Activated CD4-positive, alpha-beta T cell treated with anti-CD3 and anti-CD28 coated beads, Interleukin-2, amount 10 ng/mL, durations not matched to agents 24 days and 14 days (primary cell): ENCODE measurements around the gene RPS8. TPM values are rescaled to one million over a fixed set of nuclear protein-coding genes. Genes with fewer than 3 reads are reported as not detected.
"Not testable (repeated sequence)": the region's sequence is repeated elsewhere in the genome, so short reads cannot be mapped to it uniquely, and the experiment has no call there.

Source experiments
- DNase-seq: peaks from one replicate; pipeline ENCODE4 v3.0.0; 2022
- H3K27ac Mint-ChIP-seq: one replicate; pipeline ENCODE4 v1.8.0; 2022; ENCODE audit warnings: mild to moderate bottlenecking, mixed read lengths
- H3K27me3 Mint-ChIP-seq: one replicate; pipeline ENCODE4 v1.8.0; 2022; ENCODE audit warnings: mixed read lengths
- H3K36me3 Mint-ChIP-seq: one replicate; pipeline ENCODE4 v1.8.0; 2022; ENCODE audit warnings: low read depth, mild to moderate bottlenecking, mixed read lengths
- H3K4me1 Mint-ChIP-seq: one replicate; pipeline ENCODE4 v1.8.0; 2021; ENCODE audit warnings: mixed read lengths
- H3K4me3 Mint-ChIP-seq: one replicate; pipeline ENCODE4 v1.8.0; 2022; ENCODE audit warnings: mild to moderate bottlenecking, moderate library complexity, mixed read lengths
- H3K9me3 Mint-ChIP-seq: one replicate; pipeline ENCODE4 v1.8.0; 2021; ENCODE audit warnings: mixed read lengths
- intact Hi-C: fragments of 100-400 bp; cut with micrococcal nuclease; formaldehyde crosslinking; loops from one replicate; pipeline ENCODE4 v1.15.1; 2023
- total RNA-seq: library from RNA; stranded (reverse); gene quantifications from 2 replicates; pipeline ENCODE4 v1.2.3, GENCODE V29; 2022

The RPS8 gene
- total RNA-seq, 1 donor from 2014 or later, result 2,377 TPM

GRCh38 chr1:44786138-44786840, 10.9 kb downstream of the RPS8 start:
- no peaks in the 10 kb centered on the region for H3K27me3 Mint-ChIP-seq
- peak overlapping the region; percentile 85 for H3K27ac Mint-ChIP-seq
- peak overlapping the region; percentile 83 for H3K4me3 Mint-ChIP-seq
- H3K4me1 Mint-ChIP-seq, result peaks cover 28% of the 10 kb centered on the region
- intact Hi-C loops, result loop anchor here (1.0 to 5.0 kb wide), 3 partner anchors 11 to 226 kb away; partner anchors contain the start of genes HECTD3, RPS8 and UROD
- no peaks in the 10 kb centered on the region for H3K9me3 Mint-ChIP-seq
- peak; percentile 93 for DNase-seq
- H3K36me3 Mint-ChIP-seq, result peaks cover 20% of the 10 kb centered on the region

- no peaks in the 10 kb centered on the region for H3K9me3 Mint-ChIP-seq
- intact Hi-C loops, result loop anchor here (1.0 to 5.0 kb wide), 3 partner anchors 12 to 225 kb away; partner anchors contain the start of genes HECTD3, RPS8 and UROD
- peak overlapping the region; percentile 83 for H3K4me3 Mint-ChIP-seq
- peak overlapping the region; percentile 85 for H3K27ac Mint-ChIP-seq
- peaks cover 28% of the 10 kb centered on the region for H3K4me1 Mint-ChIP-seq
- H3K36me3 Mint-ChIP-seq, result peaks cover 13% of the 10 kb centered on the region
- H3K27me3 Mint-ChIP-seq, result no peaks in the 10 kb centered on the region
- no peak for DNase-seq
These were observed 11.6 kb downstream of the RPS8 start for GRCh38 chr1:44786841-44787426.

DNA sequence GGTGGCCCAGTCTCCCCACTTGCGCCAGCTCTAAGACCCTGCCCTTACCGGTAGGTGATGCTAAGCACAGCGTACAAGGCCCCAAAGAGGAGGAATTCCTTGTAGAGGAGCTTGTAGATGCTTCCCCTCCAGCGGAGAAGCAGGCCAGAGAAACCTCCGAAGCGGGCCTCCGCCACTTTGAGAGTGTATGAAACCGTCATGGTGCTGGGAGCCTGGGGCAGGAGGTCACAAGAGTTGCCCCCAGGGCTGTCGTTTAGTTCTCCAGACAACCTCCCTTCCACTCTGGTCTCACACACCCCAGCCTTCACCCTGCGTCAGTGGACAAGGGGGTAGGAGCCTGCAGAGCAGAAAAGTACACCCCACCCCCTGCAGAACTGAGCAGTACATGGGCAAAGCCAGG, 12.2 kb downstream of the RPS8 start:
- no peak for DNase-seq
- intact Hi-C loops, result loop anchor here (5.0 kb wide), 1 partner anchor 225 kb away; the partner anchor contains the start of genes HECTD3 and UROD
- peaks cover 9% of the 10 kb centered on the region for H3K36me3 Mint-ChIP-seq
- H3K4me1 Mint-ChIP-seq, result peaks cover 28% of the 10 kb centered on the region
- no peaks in the 10 kb centered on the region for H3K27me3 Mint-ChIP-seq
- H3K4me3 Mint-ChIP-seq, result no peak overlapping the region
- no peak overlapping the region for H3K27ac Mint-ChIP-seq
- no peaks in the 10 kb centered on the region for H3K9me3 Mint-ChIP-seq

DNA sequence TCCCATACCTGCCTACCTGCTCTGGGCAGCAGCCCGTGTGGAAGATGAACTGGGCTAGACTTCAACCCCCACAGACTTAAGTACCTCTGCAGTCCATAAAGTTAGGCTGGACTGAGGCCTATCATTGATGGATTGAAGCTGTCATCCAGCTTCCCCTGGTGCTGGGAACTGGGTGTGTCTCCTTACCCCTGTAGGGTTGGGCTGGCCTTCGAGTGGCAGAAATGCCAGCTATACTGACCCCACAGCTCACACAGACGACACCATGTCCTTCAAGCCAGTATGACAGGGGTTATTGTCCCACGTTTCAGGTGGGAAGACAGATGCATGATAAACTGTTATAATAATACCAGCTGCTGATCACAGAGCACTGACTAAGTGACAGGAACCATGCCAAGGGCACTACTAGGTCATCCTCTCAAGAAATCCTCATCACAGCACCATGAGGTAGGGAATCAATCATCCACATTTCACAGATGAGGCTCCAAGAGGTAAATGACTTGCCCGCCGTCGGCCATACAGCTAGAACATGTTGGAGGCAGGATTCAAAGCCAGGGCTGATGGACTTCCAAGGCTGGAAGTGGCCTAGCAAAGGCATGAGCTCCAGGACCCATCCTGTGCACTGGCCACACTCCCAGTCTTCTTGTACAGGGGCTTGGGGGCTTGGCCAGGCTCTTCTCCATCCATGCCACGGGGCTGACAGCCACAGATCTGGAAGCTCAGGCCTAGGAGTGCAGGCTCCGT, 12.9 kb downstream of the RPS8 start, which contains the start of gene BEST4:
TSS of gene BEST4 (minus strand) at position 51 of the 741 bp plus-strand sequence. CDS start 465 bp downstream, outside the sequence.
- H3K36me3 Mint-ChIP-seq, result peaks cover 5% of the 10 kb centered on the region
- intact Hi-C loops, result loop anchor here (5.0 kb wide), 1 partner anchor 224 kb away; the partner anchor contains the start of genes HECTD3 and UROD
- no peak within 1 kb of the TSS for H3K4me3 Mint-ChIP-seq
- H3K4me1 Mint-ChIP-seq, result peaks cover 27% of the 10 kb centered on the region
- no peak for DNase-seq
- no peaks in the 10 kb centered on the region for H3K27me3 Mint-ChIP-seq
- H3K9me3 Mint-ChIP-seq, result no peaks in the 10 kb centered on the region
- H3K27ac Mint-ChIP-seq, result no peak within 1 kb of the TSS

DNA sequence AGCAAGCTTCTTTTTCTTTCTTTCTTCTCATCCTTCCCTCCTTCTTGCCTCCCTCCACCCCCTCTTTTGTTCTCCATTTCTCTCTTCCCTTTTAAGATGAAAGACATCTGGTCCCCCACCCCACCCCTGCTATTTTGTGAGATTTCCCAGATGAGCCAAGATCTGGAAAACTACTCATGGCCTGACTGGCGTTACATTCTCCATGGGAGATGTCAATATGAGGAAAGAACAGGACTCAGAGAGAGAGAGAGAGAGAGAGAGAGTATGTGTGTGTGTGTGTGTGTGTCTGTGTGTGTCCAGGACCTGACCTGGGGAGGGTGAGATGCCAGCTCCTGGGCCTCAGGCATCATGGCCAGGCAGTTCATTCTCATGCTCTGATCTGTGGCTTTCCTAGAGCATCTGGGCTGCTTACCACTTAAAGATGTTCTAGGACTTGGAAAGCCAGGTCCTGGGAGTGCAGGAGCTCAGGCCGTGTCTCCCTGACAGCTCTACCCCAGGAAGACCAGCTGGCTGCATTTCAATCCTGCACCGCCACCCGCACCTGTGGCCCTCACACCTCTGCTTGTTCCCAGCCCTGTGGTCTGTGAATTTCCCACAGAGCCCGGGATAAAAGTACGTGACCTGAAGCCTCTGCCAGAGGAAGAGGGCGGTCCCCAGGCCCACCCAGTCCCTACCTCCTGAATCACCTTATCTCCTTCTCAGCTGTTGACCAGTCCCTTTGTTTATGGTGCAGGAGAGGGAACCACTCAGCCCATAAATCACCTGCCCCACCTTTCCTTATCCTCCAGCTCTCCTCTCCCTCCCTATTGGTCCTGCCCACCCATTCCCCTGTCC, 15.8 kb downstream of the RPS8 start:
- H3K27me3 Mint-ChIP-seq, result no peaks in the 10 kb centered on the region
- peak; percentile 53 for DNase-seq
- H3K9me3 Mint-ChIP-seq, result no peaks in the 10 kb centered on the region
- H3K27ac Mint-ChIP-seq, result no peak overlapping the region
- intact Hi-C loops, result no loop called here
- H3K4me3 Mint-ChIP-seq, result no peak overlapping the region
- peaks cover 6% of the 10 kb centered on the region for H3K4me1 Mint-ChIP-seq
- H3K36me3 Mint-ChIP-seq, result no peaks in the 10 kb centered on the region

DNA sequence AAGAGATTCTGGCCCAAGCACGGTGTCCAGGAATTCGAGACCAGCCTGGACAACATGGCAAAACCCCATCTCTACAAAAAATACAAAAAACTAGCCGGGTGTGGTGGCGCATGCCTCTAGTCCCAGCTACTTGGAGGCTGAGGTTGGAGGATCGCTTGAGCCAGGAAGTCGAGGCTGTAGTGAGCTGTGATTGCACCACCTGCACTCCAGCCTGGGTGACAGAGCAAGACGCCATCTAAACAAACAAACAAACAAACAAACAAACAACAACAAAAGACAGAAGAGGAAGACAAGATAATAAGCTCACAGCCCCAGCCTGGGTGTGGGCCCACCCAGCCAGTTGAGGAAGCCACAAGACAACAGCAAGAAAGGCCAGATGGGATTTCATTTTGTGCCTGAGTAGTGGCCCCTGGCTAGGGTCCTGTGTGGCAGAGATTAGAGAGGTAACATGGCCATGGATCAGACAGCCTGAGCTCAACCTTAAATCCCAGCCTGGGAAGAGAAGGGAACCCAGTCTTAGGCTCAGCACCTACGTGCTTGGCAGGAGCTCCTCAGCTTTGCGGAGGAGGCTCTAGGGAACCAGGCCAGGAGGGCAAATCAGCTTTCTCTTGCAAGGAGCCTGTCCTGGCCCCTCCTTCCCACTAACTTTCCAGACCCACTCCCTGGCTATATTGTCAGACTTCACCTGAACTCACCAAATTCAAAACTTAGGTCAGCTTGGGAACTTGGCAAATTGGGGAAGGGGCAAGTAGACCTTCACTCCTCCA, 17.6 kb downstream of the RPS8 start:
- DNase-seq, result peak; percentile 54
- Mint-ChIP-seq H3K4me3 (no peak overlapping the region), H3K36me3 (no peaks in the 10 kb centered on the region)

GRCh38 chr1:44797886-44798285, 22.5 kb downstream of the RPS8 start:
- intact Hi-C loops, H3K27me3 Mint-ChIP-seq, H3K27ac Mint-ChIP-seq, H3K4me3 Mint-ChIP-seq, H3K9me3 Mint-ChIP-seq: not testable (repeated sequence)
- Mint-ChIP-seq H3K4me1 (peaks cover 21% of the 10 kb centered on the region), H3K36me3 (peaks cover 19% of the 10 kb centered on the region)
- peak; percentile 57 for DNase-seq

More for the DNA sequence above, 17.6 kb downstream of the RPS8 start:
- no peak overlapping the region for H3K27ac Mint-ChIP-seq
- no peaks in the 10 kb centered on the region for H3K27me3 Mint-ChIP-seq
- intact Hi-C loops, result no loop called here
- peaks cover 2% of the 10 kb centered on the region for H3K4me1 Mint-ChIP-seq
- no peaks in the 10 kb centered on the region for H3K9me3 Mint-ChIP-seq

- H3K4me1 Mint-ChIP-seq, result peaks cover 26% of the 10 kb centered on the region
- H3K9me3 Mint-ChIP-seq, result no peaks in the 10 kb centered on the region
- H3K36me3 Mint-ChIP-seq, result peaks cover 28% of the 10 kb centered on the region
- peak overlapping the region; percentile 99 for H3K4me3 Mint-ChIP-seq
- peak; percentile 65 for DNase-seq
- H3K27me3 Mint-ChIP-seq, result no peaks in the 10 kb centered on the region
- intact Hi-C loops, result no loop called here
- H3K27ac Mint-ChIP-seq, result peak overlapping the region; percentile 100
These were observed 23.4 kb downstream of the RPS8 start for GRCh38 chr1:44798481-44799365.

GRCh38 chr1:44799770-44800584, 24.6 kb downstream of the RPS8 start, which contains the start of gene PLK3:
Gene PLK3, plus strand, starts transcription at chr1:44800377. Its CDS starts 87 bp downstream, at chr1:44800464.
- H3K27me3 Mint-ChIP-seq, result no peaks in the 10 kb centered on the region
- H3K36me3 Mint-ChIP-seq, result peaks cover 40% of the 10 kb centered on the region
- no peaks in the 10 kb centered on the region for H3K9me3 Mint-ChIP-seq
- peak within 1 kb of the TSS; percentile 99 for H3K4me3 Mint-ChIP-seq
- DNase-seq, result peak; percentile 99
- intact Hi-C loops, result loop anchor here (2.0 to 10.0 kb wide), 4 partner anchors 502 to 785 kb away; partner anchors contain the start of genes MUTYH, NASP, TESK2 and TOE1
- peak within 1 kb of the TSS; percentile 100 for H3K27ac Mint-ChIP-seq
- H3K4me1 Mint-ChIP-seq, result peaks cover 35% of the 10 kb centered on the region

DNA sequence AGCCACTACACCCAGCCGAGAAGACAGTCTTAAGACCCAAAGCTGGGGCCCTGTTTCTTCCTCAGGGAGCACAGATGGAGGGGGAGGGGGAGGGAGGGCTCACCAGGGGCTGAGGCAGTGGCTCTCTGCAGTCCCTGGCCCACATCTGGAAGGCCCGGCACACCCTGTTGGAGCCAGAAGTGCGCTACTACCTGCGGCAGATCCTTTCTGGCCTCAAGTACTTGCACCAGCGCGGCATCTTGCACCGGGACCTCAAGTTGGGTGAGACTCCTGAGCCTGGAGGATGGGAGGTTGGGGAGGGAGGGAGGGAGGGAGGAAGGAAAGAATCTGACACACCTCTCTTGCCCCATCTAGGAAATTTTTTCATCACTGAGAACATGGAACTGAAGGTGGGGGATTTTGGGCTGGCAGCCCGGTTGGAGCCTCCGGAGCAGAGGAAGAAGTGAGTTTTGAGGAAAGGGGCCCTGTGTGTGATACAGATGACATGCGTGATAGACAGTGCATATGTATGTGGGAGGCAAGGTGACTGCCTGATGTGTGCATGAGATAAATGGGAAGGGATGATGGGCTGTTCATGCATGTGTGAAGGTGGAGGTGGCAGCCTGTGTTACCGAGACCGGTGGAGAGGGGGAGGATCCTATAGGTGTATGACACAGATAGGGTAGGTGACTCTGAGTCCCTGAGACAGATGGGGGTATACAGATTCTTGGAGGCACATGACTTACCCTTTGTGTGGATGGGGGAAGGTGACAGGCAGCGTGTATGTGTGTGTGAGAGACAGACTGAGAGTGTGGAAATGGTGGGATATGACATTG, 26.4 kb downstream of the RPS8 start:
- no peaks in the 10 kb centered on the region for H3K27me3 Mint-ChIP-seq
- peak overlapping the region; percentile 89 for H3K27ac Mint-ChIP-seq
- H3K9me3 Mint-ChIP-seq, result no peaks in the 10 kb centered on the region
- H3K4me3 Mint-ChIP-seq, result peak overlapping the region; percentile 96
- intact Hi-C loops, result loop anchor here (1.0 to 10.0 kb wide), 6 partner anchors 8 to 783 kb away; partner anchors contain the start of genes MUTYH, NASP, TESK2 and TOE1
- H3K36me3 Mint-ChIP-seq, result peaks cover 52% of the 10 kb centered on the region
- DNase-seq, result peak; percentile 79
- H3K4me1 Mint-ChIP-seq, result peaks cover 44% of the 10 kb centered on the region
